Prostate gland (tissue), 2 donors: ENCODE measurements around the gene CYP19A1.

ENCODE experiments used
- CTCF ChIP-seq, 4 experiments: fragments of 200-600 bp in 2 of 4; fragments of 450-650 bp in 2 of 4; sonication (generic) in 2 of 4; IDR thresholded peaks; 1 replicate in 3 of 4; 2 replicates in 1 of 4; pipeline ENCODE4 v1.5.1; 2016 to 2019; ENCODE audit warnings: antibody characterized with exemption in 4 of 4, mild to moderate bottlenecking in 2 of 4, moderate library complexity in 2 of 4
- POLR2A ChIP-seq: fragments of 450-650 bp; IDR thresholded peaks from one replicate; pipeline ENCODE4 v1.6.1; 2016; ENCODE audit warnings: antibody characterized with exemption, mild to moderate bottlenecking

DNA sequence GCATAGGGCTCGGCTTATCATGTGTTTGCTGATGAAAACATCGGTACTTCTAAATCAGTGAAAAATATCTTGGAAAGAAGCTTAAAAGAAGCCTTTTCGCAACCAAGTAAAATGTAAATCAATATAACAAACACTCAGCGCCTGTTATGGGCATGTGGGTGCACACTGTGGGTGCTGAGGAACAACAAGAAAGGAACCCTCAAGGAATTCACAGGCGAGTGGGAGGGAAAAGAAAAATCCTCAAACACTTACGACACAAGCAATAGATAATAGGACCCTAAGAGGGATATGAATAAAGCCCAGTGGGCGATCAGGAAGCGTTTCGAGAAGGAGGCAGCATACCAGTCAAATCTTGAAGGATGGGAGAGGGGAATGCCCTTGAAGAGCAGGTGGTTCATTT is 25.0 kb upstream of the CYP19A1 start:
- TF ChIP-seq CTCF (IDR thresholded peaks at IDR 0.05) (no peak), POLR2A (no peak)
